Measurements from ENCODE around the gene TTC39A. TPM values are rescaled to one million over a fixed set of nuclear protein-coding genes. Genes with fewer than 3 reads are reported as not detected.

Gene TTC39A
- total and polyA plus RNA-seq, 11 donors, result 8.4 to 29.2 (median 23.2) TPM

GRCh38 chr1:51347398-51348146, 17.2 kb upstream of the TTC39A start:
- 78 to 91% (median 88%) methylated on average over 6 of the region's 6 CpGs for WGBS, 4 donors
- Histone ChIP-seq H3K9me3 (no peaks in the 10 kb centered on the region), H3K27me3 (peaks cover 7 to 34% (median 26%) of the 10 kb centered on the region in 9 donors), H3K27ac (no peak overlapping the region), H3K36me3 (peaks cover 0 to 7% (median 0%) of the 10 kb centered on the region in 9 donors), H3K4me3 (no peak overlapping the region), H3K4me1 (peaks cover 0 to 11% (median 3%) of the 10 kb centered on the region in 12 donors)
- intact Hi-C loops (cut with DNase I), result loop anchor here in 1 of 10 donors (10.0 kb wide), 1 partner anchor 187 kb away; no protein-coding TSS in a partner anchor
- ATAC-seq (no peak), DNase-seq (no peak)
- TF ChIP-seq POLR2A (IDR thresholded peaks at IDR 0.05) (no peak), CTCF (IDR thresholded peaks at IDR 0.05) (no peak)

- Histone ChIP-seq H3K36me3 (no peaks in the 10 kb centered on the region), H3K9me3 (no peaks in the 10 kb centered on the region), H3K27ac (no peak overlapping the region), H3K4me3 (no peak overlapping the region), H3K27me3 (peaks cover 7 to 34% (median 26%) of the 10 kb centered on the region in 9 donors), H3K4me1 (peaks cover 0 to 11% (median 3%) of the 10 kb centered on the region in 12 donors)
- DNase-seq (no peak), ATAC-seq (peak in 2 of 4 donors; percentile 14 to 17)
- intact Hi-C loops (cut with DNase I), result loop anchor here in 1 of 10 donors (10.0 kb wide), 1 partner anchor 188 kb away; no protein-coding TSS in a partner anchor
- WGBS, 4 donors, result 61 to 66% (median 62%) methylated on average over 7 of the region's 7 CpGs
- TF ChIP-seq POLR2A (IDR thresholded peaks at IDR 0.05) (no peak), CTCF (IDR thresholded peaks at IDR 0.05) (no peak)
Observed at GRCh38 chr1:51346086-51346942, 16.0 kb upstream of the TTC39A start.

DNA sequence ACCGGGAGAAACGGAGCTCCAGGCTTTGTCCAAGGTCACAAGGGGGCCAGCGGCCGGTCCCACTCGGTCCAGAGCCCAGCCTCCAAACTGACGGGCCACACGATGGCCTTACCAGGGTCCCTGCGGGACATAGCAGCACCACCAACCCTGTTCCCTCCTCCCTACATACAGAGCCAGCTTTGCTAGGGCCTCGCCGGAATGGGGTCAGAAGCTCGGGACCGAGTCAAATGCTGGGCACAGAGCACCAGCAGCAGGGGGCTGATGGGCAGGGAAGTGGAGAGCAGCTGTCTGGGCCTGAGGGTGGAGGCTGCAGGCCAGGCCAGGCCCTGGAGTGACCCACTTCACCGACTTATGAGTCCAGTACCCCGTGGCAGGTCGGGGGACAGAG, 14.9 kb upstream of the TTC39A start:
- intact Hi-C loops (cut with DNase I), result loop anchor here in 1 of 10 donors (10.0 kb wide), 1 partner anchor 190 kb away; no protein-coding TSS in a partner anchor
- Histone ChIP-seq H3K27ac (no peak overlapping the region), H3K9me3 (no peaks in the 10 kb centered on the region), H3K4me1 (peaks cover 0 to 11% (median 3%) of the 10 kb centered on the region in 12 donors), H3K4me3 (no peak overlapping the region), H3K27me3 (peaks cover 7 to 34% (median 26%) of the 10 kb centered on the region in 9 donors), H3K36me3 (no peaks in the 10 kb centered on the region)
- peak in 3 of 4 donors; percentile 15 to 25 (median 22) for ATAC-seq
- TF ChIP-seq CTCF (IDR thresholded peaks at IDR 0.05) (no peak), POLR2A (IDR thresholded peaks at IDR 0.05) (no peak)
- no peak for DNase-seq
- 45 to 63% (median 54%) methylated on average over 9 to 15 of the region's 15 CpGs for WGBS, 4 donors
